ENCODE measurements around the gene NAA38. TPM values are rescaled to one million over a fixed set of nuclear protein-coding genes. Genes with fewer than 3 reads are reported as not detected.

NAA38 gene
- total and polyA plus RNA-seq, 2 donors (not counting 1 experiment from before 2014, with no cell fraction given) = 20.0 to 80.5 TPM

DNA sequence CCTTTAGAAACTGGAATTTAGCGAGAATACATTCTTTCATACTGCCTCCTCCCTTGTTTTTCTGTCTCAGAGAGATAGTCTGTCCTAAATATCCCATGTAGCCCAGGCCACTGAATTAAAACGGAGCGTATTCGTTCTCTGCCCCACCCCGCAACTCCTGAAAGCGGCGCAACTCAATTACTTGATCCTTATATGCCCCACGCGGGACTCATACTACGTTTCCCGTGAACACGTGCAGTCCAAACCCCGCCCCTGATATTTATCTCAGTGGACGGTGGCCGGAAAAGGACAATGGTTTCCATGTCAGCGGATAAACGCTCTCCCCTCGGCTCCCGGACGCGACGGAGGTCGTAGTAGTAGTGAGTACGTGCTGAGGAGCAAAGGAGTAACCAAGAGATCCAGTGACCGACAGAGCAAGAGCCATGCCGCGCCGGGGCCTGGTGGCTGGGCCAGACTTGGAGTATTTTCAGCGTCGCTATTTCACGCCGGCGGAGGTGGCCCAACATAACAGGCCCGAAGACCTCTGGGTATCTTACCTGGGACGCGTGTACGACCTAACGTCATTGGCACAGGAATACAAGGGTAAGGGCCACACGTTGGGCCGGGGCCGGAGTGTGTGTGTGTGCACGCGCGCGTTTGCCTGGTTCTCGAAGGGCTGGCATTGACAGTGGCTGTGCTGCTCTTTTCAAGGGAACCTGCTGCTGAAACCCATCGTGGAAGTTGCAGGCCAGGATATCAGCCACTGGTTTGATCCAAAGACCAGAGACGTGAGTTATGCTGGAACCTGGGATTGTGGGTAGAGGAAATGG, 558 bp upstream of the NAA38 start, which contains the start of gene CYB5D1:
TSS of gene CYB5D1 (plus strand) at position 291 of the 809 bp plus-strand sequence. CDS start at position 423, 132 bp downstream.
- CTCF ChIA-PET = interaction anchor here (0.6 to 2.6 kb wide), 24 partner anchors 13 to 252 kb away, joined by 3 to 53 read pairs (median 4); partner anchors contain the start of genes CNTROB, KDM6B, TP53 and TRAPPC1
- peak within 1 kb of the TSS; percentile 82 for H3K9ac ChIP-seq (ENCODE audit: low read length)
- Mint-ChIP-seq H3K4me1 (peaks cover 5% of the 10 kb centered on the region), H3K27me3 (no peaks in the 10 kb centered on the region), H3K4me3 (no peak within 1 kb of the TSS), H3K9me3 (ENCODE audit: insufficient read depth) (no peaks in the 10 kb centered on the region), H3K27ac (peak within 1 kb of the TSS; percentile 66)
- no peaks in the 10 kb centered on the region for H3K9me3 ChIP-seq (ENCODE audit: control extremely low read depth in 1 of 3, control insufficient read depth in 2 of 3, insufficient read depth in 1 of 3, low read length in 2 of 3)
- POLR2A ChIA-PET = interaction anchor here (0.9 to 1.7 kb wide), 11 partner anchors 13 to 390 kb away, joined by 3 to 21 read pairs (median 5); partner anchors contain the start of genes CNTROB, CTC1, KDM6B and RNF227
- WGBS (ENCODE audit: insufficient coverage) = 11% methylated on average over 48 of the region's 48 CpGs
- H3K36me3 ChIP-seq (replicated peaks in 1 of 2; ENCODE audit: control extremely low read depth in 1 of 2, control insufficient read depth in 1 of 2, extremely low read depth in 1 of 2, insufficient read depth in 2 of 2, low read length in 1 of 2) = peaks cover 0 to 3% of the 10 kb centered on the region in 2 experiments
- peaks cover 20 to 31% of the 10 kb centered on the region in 2 donors for H3K4me1 ChIP-seq (ENCODE audit: control insufficient read depth in 2 of 2, insufficient read depth in 2 of 2, low read length in 2 of 2)
- H2AFZ ChIP-seq (ENCODE audit: insufficient read depth, low read depth, low read length, poor library complexity, severe bottlenecking) = peak within 1 kb of the TSS; percentile 87
- TF ChIP-seq, protein P1, sequence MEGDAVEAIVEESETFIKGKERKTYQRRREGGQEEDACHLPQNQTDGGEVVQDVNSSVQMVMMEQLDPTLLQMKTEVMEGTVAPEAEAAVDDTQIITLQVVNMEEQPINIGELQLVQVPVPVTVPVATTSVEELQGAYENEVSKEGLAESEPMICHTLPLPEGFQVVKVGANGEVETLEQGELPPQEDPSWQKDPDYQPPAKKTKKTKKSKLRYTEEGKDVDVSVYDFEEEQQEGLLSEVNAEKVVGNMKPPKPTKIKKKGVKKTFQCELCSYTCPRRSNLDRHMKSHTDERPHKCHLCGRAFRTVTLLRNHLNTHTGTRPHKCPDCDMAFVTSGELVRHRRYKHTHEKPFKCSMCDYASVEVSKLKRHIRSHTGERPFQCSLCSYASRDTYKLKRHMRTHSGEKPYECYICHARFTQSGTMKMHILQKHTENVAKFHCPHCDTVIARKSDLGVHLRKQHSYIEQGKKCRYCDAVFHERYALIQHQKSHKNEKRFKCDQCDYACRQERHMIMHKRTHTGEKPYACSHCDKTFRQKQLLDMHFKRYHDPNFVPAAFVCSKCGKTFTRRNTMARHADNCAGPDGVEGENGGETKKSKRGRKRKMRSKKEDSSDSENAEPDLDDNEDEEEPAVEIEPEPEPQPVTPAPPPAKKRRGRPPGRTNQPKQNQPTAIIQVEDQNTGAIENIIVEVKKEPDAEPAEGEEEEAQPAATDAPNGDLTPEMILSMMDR (IDR thresholded peaks at IDR 0.05) = no peak
- TF ChIP-seq EZH2 (IDR thresholded peaks at IDR 0.05; ENCODE audit: borderline replicate concordance, insufficient read depth, low read depth, low read length, poor library complexity, severe bottlenecking) = no peak
- ATAC-seq (ENCODE audit: low read depth) = peak; percentile 54
- peak within 1 kb of the TSS; percentile 85 to 90 for H3K27ac ChIP-seq (ENCODE audit: low read length in 2 of 2)
- H3K79me2 ChIP-seq (ENCODE audit: control insufficient read depth, insufficient read depth, low read length) = peaks cover 9% of the 10 kb centered on the region
- peak within 1 kb of the TSS; percentile 57 to 92 (median 85) for H3K4me3 ChIP-seq (ENCODE audit: control extremely low read depth in 1 of 5, extremely low read depth in 1 of 5, insufficient read depth in 1 of 5, low read depth in 2 of 5, low read length in 4 of 5)
- H4K20me1 ChIP-seq (ENCODE audit: control insufficient read depth, insufficient read depth, low read length, poor library complexity, severe bottlenecking) = peaks cover 12% of the 10 kb centered on the region
- H3K4me2 ChIP-seq (replicated peaks; ENCODE audit: low read depth, low read length, poor library complexity, severe bottlenecking) = peak within 1 kb of the TSS; percentile 83
- intact Hi-C loops (cut with micrococcal nuclease) = loop anchor here (1.0 to 5.0 kb wide), 9 partner anchors 14 to 606 kb away; partner anchors contain the start of genes CHD3, CNTROB, CTDNEP1 and ELP5
- no peaks in the 10 kb centered on the region for H3K27me3 ChIP-seq (replicated peaks in 1 of 4; ENCODE audit: control extremely low read depth in 1 of 4, control insufficient read depth in 3 of 4, insufficient read depth in 4 of 4, low read length in 3 of 4)
- peak; percentile 97 for DNase-seq

Data from B cell (primary cell).